Stimulated activated CD8-positive, alpha-beta memory T cell treated with anti-CD3 and anti-CD28 coated beads, Interleukin-15, amount 100 ng/mL, for 24 hours (primary cell): Measurements from ENCODE around the gene ZAR1.
"Not testable (repeated sequence)": the region's sequence is repeated elsewhere in the genome, so short reads cannot be mapped to it uniquely, and the experiment has no call there.

ENCODE experiments used
- DNase-seq: peaks from one replicate; pipeline ENCODE4 v3.0.0-alpha.2; 2020; ENCODE audit warnings: low read depth

Gene ZAR1, protein sequence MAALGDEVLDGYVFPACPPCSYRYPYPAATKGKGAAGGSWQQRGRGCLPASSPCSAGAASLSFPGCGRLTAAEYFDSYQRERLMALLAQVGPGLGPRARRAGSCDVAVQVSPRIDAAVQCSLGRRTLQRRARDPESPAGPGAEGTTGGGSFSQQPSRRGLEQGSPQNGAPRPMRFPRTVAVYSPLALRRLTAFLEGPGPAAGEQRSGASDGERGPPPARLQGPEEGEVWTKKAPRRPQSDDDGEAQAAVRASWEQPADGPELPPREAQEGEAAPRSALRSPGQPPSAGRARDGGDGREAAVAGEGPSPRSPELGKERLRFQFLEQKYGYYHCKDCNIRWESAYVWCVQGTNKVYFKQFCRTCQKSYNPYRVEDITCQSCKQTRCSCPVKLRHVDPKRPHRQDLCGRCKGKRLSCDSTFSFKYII

GRCh38 chr4:48490012-48490679 lies at the start of gene ZAR1:
ZAR1 (plus strand) TSS chr4:48490252; CDS start chr4:48490292, 40 bp downstream.
- no peak for DNase-seq

GRCh38 chr4:48440914-48441313 lies 49.1 kb upstream of the ZAR1 start:
- not testable (repeated sequence) for DNase-seq

- no peak for DNase-seq
Measured at GRCh38 chr4:48445704-48446103, 44.3 kb upstream of the ZAR1 start.

DNA sequence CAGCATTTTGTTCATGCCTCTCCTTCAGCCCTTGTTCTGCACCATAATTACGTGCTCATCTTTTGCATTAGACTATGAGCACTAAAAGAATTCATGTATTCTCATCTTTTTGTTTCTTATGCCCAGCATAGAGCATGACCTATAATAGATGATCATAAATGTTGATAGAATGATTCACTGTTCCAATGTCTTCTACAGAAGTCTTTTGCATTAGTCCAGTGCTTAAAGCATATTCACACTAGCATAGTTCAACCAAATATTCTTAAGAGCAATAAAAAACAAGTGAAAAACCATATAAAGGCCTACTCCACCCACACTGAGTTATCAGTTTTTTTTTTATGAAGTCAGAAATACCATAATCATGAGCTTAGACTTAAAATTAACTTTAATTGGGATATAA lies 43.4 kb upstream of the ZAR1 start:
- DNase-seq, result no peak

DNA sequence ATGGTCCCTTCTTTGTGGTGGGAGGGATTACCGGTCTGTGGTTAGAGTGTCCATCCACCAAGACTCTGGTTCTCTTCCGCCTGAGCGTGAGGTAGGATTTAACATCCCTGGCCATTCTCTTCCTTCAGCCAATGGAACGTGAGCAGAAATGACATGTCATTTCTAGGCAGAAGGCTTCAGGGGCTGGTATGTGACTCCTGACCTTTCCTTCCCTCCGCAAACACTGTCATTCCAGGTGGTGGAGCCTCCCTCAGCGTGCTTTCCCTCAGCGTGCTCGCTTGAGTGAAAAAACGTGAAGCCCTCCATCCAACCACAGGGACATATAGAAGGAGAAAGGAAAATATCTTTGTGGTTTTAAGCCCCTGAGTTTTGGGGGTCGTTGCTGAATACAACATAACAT lies 40.9 kb upstream of the ZAR1 start:
- DNase-seq, result no peak

DNA sequence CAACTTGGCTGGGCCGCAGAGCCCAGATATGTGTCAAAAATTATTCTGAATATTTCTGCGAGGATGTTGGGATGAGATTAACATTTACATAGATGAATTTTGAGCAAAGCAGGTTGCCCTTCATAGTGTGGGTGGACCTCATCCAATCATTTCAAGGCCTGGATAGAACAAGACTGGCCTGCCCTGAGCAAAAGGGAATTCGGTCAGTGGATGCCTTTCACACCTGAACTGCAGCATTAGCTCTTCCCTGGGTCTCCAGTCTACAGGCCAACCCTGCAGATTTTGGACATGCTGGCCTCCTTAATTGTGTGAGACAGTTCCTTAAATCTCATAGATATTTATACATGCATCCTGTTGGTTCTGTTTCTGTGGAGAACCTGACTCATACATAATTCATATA lies 39.3 kb upstream of the ZAR1 start:
- DNase-seq, result no peak

DNA sequence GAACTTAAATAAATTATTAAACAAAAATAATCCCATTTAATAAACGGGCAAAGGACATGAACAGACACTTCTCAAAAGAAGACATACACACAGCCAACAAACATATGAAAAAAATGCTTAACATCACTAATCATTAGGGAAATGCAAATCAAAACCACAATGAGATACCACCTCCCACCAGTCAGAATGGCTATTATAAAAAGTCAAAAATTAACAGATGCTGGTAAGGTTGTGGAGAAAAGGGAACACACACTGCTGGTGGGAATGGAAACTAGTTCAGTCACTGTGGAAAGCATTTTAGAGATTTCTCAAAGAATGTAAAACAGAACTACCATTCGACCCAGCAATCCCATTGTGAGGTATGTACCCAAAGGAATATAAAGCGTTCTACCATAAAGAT lies 38.4 kb upstream of the ZAR1 start:
- not testable (repeated sequence) for DNase-seq

GRCh38 chr4:48454591-48454990 lies 35.5 kb upstream of the ZAR1 start:
- DNase-seq, result no peak

- no peak for DNase-seq
Measured at GRCh38 chr4:48461000-48461399, 29.1 kb upstream of the ZAR1 start.

- DNase-seq, result no peak
Measured at GRCh38 chr4:48462363-48462762, 27.7 kb upstream of the ZAR1 start.

- DNase-seq, result no peak
Measured at GRCh38 chr4:48467442-48467841, 22.6 kb upstream of the ZAR1 start.

- no peak for DNase-seq
Measured at GRCh38 chr4:48467891-48468290, 22.2 kb upstream of the ZAR1 start.

DNA sequence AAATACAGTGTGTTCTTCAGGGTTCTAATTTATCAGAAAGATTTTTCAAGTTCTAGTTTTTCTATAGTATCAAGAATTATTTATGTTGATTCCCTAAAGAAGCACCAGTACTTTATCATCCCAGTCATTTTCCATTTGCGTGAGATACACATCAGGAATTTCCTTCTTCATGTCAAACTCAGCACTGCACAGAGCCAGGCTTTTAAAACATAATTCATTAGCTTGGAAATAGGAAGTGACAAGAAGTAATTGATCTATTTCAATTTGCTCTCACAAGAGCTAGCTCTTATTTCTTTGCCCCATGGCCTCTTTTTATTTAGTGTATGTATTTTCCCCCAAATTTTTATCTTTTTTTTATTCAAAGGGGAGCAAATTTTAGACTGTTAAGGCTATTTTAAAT lies 19.9 kb upstream of the ZAR1 start:
- no peak for DNase-seq

DNA sequence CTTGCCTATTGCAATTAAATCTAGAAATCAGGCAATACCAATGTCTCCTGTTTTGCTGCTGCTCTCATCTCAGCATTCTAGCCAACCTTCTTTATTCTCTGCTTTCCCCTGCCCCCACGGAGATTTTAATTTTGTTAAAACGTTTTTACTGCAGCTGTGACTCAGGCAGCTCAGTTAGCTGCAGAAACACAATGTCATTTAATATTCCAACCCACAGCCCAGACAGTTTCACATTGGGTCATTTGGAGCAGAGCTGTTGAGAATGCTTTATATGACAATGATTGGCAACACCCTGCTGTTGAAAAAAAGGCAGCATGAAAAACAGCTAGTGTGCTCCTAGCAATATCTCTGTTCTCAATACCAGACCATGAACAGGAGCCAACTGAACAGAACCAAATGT lies 19.5 kb upstream of the ZAR1 start:
- no peak for DNase-seq

- DNase-seq, result no peak
Measured at GRCh38 chr4:48472794-48473193, 17.3 kb upstream of the ZAR1 start.

DNA sequence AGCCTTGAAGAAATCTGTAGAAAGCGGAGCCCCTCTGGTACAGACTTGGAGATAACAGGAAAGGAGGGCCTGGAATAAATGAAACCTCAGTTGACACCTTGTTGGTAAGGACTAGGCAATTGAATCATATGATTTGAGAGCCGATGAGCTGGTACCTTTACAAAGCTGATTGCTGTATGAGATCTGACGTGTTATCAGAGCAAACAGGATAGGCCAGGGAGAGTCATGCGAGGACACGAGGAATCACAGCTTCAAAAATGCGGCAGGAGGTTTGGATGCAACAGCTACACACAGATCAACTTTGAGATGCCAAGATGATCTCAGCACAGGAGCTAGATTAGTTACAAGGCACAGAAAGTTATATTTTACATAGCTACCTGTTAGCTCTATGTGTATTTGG lies 14.3 kb upstream of the ZAR1 start:
- no peak for DNase-seq

- no peak for DNase-seq
Measured at GRCh38 chr4:48478273-48478672, 11.8 kb upstream of the ZAR1 start.

GRCh38 chr4:48481581-48481980 lies 8.5 kb upstream of the ZAR1 start:
- no peak for DNase-seq

DNA sequence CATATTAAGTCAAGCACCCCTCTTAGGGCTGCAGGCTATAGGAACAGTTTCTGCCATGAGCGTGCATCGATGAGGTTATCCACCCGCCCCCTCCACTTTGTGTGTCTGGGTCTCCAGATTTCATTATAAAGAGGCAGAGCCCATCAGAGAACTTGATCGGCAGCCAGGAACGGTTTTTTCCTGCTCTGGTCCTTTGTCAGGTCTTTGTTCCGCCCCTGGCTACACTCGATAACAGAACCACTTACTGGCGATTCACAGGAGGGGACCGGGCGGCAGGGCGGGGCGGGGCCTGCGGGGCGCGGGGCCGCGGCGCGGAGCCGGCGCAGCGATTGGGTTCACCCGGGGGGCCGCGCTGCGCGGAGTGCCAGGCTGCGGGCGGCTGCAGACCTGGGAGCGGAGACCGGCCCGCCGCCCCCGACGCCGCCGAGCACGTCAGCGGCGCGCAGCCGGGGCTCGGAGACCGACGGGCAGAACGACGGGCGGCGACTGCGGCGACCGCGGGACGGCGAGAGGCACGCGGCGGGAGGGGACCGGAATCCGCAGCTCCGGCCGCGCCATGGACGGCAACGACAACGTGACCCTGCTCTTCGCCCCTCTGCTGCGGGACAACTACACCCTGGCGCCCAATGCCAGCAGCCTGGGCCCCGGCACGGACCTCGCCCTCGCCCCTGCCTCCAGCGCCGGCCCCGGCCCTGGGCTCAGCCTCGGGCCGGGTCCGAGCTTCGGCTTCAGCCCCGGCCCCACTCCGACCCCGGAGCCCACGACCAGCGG lies 6.9 kb upstream of the ZAR1 start, which contains the start of gene SLC10A4:
TSS of gene SLC10A4 (plus strand) at position 338 of the 771 bp plus-strand sequence. CDS start at position 557, 219 bp downstream.
- no peak for DNase-seq

DNA sequence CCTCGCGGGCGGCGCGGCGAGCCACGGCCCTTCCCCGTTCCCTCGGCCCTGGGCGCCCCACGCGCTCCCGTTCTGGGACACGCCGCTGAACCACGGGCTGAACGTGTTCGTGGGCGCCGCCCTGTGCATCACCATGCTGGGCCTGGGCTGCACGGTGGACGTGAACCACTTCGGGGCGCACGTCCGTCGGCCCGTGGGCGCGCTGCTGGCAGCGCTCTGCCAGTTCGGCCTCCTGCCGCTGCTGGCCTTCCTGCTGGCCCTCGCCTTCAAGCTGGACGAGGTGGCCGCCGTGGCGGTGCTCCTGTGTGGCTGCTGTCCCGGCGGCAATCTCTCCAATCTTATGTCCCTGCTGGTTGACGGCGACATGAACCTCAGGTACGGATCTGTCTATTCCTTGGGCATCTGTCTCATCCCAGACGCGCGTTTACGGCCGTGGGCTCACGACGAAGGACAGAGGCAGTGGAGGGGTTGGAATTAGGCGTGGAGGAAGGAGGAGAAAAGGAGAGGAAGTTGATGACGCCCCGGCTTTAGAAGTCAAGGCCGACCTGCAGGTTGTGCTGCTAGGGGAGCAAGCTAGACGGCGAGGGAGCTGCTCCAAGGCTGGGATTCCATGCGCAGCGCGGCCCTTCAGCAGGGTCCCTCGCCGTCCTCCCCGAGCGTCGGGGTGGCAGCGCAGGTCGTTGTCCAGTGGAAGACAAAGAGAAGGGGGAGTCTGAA lies 6.1 kb upstream of the ZAR1 start:
- DNase-seq, result no peak

DNA sequence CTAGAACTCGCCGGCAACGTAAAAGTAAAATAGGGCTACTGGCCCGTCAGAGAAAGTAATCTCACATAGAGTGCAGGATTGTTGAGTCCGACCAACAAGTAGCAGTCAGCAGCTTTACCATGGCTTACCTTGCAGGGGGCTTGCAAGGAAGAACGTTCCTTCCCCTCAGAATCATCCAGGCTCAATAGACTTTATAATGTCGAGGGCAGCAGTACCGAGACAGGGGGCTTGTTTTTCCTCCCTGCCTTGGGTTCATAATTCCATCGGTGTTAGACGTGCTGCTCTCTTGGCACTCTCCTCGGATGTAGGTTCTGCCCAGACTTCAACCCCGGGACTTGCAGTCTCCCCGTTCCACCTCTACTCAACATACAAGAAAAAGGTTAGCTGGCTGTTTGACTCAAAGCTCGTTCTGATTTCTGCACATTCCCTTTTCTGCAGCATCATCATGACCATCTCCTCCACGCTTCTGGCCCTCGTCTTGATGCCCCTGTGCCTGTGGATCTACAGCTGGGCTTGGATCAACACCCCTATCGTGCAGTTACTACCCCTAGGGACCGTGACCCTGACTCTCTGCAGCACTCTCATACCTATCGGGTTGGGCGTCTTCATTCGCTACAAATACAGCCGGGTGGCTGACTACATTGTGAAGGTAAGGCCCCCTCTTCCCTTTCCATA lies 5.4 kb upstream of the ZAR1 start:
- no peak for DNase-seq

- DNase-seq, result no peak
Measured at GRCh38 chr4:48489683-48490011, 405 bp upstream of the ZAR1 start.
